Fibroblast of skin of left quadriceps (primary cell): Measurements from ENCODE around the gene MTX3.

Experiments
- DNase-seq, 2 experiments: peaks; one replicate each; pipeline ENCODE4 v3.0.0-alpha.2; 2013; ENCODE audit warnings: low read depth in 2 of 2

The MTX3 gene, protein sequence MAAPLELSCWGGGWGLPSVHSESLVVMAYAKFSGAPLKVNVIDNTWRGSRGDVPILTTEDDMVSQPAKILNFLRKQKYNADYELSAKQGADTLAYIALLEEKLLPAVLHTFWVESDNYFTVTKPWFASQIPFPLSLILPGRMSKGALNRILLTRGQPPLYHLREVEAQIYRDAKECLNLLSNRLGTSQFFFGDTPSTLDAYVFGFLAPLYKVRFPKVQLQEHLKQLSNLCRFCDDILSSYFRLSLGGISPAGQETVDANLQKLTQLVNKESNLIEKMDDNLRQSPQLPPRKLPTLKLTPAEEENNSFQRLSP

DNA sequence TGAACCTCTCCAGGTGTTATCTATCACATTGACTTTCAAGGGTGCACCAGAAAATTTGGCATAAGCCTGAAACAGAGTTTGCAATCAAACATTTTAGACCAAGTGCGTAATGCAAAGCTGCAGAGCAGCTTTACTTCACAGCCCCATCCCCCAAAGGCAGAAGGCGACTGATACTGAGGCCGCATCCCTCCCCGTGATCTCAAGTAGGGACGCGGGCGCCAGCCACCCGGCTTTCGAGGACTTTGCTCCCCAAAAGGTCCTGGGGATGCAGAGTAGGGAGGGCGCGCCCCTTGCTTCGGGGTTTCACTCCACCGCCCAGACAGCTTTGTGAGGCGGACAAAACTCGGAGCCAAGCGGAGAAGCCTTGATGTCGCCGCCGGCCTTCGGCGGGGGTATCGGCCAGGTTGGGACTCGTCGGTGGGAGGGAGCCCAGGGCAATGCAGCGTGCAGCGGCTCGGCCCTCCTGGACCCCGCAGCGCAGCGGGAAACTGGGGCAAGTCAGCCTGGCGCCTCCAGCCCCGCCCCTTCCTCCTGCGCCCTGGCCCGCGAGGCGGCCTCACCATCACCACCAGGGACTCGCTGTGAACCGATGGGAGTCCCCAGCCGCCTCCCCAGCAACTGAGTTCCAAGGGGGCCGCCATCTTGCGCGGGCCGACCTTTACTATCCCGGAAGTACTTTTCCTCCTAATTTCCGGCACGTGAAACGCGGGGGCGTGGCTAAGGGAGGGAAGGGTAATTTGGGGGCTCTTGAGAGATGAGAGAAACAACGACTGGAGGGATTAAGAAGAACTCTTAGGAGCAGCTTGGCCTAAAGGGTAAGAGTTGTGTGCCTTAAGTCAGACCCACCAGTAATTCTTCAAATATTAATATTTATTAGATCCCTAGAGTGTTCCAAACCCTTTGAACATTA lies at the start of gene MTX3:
Gene MTX3, minus strand, starts transcription at position 665 of the 910 bp plus-strand sequence. Its CDS starts 24 bp downstream, at position 641.
- peak; percentile 71 to 75 for DNase-seq

DNA sequence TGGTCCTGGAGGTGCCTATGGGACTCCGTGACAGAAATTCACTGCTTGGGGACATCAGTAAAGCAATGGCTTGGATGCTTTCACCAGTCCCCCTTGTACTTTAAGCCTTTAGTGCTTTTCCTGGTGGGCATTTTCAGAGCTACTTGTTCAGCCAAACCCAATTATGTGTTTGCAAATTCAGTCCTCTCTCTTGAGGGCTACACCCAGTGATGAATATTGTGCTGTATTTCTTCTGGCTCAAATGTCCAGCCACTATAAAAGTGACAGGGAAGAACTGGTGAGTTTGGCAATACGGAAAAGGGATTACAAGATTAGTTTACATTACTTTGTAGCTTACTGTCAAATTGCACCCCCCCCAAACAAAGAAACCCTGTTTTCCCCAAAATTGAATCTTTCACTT lies 48.6 kb upstream of the MTX3 start:
- no peak for DNase-seq

- DNase-seq, result no peak
Measured at GRCh38 chr5:80037366-80037765, 46.3 kb upstream of the MTX3 start.

GRCh38 chr5:80036615-80037014 lies 45.6 kb upstream of the MTX3 start:
- DNase-seq, result no peak

GRCh38 chr5:80035839-80036238 lies 44.8 kb upstream of the MTX3 start:
- no peak for DNase-seq

- DNase-seq, result no peak
Measured at GRCh38 chr5:80034962-80035821, 44.1 kb upstream of the MTX3 start, which contains the start of gene THBS4. Gene THBS4, plus strand, starts transcription at chr5:80035348. Its CDS starts 190 bp downstream, at chr5:80035538.

GRCh38 chr5:80034559-80034958 lies 43.5 kb upstream of the MTX3 start:
- no peak for DNase-seq

DNA sequence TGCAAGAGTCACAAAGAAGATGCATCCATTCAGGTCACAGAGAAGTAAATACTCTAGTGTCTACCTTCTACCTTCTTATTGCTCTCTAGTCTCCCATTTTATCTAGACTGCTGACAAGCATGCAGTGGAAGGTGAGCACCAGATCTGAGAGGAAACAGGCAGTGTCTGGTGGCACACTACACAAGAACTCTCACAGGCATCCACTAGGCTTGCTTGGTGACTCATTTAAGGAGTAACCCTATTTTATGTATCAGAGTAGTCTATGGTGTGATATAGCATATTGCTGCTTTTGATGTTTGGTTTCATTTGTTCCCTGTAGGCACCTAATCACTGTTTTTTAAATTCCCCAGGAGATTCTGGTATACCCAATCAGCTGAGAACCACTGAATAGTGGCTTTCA lies 42.5 kb upstream of the MTX3 start:
- no peak for DNase-seq

- no peak for DNase-seq
Measured at GRCh38 chr5:80031109-80031508, 40.0 kb upstream of the MTX3 start.

DNA sequence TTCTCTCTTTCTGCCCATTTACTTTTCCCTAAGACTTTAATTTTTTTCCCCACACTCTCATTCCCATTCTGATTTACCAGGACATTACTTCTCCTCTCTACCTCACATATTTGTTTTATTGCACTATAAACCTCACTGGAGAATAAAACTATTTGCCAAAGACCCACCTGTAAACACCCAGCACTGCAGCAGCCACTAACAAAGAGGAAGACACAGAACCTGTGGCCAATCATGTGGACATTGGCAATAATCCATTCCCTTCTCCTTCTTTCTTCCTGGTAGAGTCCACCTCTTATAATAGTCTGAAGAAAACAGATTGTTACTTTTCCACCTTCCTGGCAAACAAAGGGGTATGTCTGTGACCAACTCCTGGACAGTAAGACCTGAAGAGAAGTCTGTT lies 35.8 kb upstream of the MTX3 start:
- no peak for DNase-seq

- DNase-seq, result no peak
Measured at GRCh38 chr5:80025069-80025468, 34.0 kb upstream of the MTX3 start.

DNA sequence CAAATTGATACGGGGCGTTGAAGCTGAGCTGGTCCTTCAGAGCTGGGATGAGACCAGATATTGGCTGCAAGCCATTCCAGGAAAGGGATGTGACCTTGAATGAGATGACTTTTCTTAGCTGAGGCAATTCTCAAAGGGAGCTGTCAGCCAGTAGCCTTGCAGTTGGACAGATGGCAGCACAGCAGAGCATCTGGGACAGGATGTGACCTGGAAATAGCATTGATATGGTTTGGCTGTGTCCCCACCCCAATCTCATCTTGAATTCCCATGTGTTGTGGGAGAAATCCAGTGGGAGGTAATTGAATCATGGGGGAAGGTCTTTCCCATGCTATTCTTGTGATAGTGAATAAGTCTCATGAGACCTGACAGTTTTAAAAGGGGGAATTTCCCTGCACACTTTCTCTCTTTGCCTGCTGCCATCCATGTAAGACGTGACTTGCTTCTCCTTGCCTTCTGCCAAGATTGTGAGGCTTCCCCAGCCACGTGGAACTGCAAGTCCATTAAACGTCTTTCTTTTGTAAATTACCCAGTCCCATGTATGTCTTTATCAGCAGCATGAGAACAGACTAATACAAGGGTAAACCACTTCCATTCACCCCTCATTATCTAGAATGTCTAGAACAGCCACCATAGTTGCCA lies 19.8 kb upstream of the MTX3 start:
- no peak for DNase-seq

DNA sequence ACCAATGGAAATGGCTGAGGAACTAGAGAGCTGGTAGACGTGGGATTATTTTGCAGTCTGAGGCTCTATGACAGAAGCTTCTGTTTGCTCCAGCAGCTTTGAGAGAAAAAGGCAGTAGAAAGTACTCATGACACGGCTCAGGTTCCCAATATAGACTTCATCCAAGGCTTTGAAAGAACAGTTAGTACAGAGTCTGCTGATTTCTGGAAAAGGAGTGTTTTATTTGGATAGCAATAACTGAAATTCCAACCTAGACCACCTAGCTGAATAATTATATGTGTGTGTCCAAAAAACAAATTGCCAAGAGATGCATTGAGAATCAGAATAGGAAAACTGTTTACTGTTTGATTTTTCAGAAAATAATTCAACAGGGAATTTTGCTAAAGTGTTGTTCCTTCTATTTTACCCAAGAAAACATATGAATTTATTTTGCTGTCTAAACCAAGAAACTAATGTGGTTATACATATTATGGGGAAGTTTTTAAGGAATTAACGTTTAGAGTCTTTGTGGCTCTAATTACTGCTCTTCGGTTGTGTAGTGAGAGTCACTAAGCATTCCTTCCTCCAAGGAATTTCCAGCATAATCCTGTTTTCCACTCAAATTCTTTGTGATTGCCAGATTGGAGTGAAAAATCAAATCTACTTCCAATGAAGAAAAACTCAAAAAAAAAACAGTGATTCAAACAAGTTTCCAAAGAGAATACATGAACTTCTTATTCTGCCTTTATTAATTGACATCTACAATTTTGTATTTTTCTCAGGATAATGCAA lies 18.1 kb upstream of the MTX3 start:
- DNase-seq, result no peak

DNA sequence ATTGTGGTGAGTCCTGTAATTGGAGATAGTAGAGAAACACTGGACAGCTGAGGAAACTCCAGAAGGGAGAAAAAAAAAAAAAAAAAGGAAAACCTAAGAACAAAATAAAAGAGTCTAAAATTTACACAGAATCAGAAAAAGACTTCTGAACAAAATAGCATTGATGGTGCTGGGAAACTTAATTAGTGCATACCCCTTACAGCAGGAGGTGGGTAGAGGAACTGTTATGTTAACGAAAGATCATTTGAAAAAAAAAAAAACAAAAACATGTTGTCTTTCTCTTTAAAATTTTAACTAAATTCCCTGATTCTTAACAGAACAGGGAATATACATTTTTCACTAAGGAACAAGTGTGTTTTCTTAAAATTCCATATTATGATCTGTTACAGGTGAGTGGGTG lies 11.6 kb upstream of the MTX3 start:
- DNase-seq, result no peak

GRCh38 chr5:79999722-80000121 lies 8.7 kb upstream of the MTX3 start:
- no peak for DNase-seq

DNA sequence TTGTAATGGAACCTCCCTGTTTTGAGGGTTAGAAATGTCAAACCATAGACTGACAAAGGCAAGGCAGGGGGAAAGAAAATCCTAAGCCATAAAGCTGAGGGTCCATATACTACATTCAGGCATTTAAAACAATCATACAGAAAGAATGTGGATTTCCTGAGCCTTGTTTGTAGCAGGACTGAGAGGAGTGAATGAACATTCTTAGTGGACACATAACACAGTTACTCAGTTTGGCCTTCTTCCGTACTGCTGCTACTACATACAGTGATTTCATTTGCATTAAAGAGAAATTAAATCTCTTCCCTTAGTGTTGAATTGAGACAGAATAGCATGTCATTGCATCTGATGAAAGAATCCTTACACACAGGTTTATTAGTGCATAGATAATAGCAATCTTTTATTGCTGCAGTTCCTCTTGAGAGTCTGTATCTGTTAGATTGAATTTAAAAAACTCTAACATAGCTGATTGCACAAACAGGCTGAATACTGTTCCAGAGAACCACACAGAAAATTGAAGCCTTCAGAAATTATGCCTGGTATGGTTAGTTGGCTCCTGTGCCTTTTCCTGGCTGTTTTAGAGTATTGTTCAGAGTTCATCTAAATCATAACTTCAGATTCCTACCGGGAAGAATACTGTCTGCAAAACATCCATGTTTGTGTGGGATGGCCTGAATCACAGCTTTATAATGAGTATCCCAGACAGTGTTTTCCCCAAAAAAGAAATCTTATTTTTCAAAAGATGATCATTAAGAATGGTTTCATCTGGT lies 2.0 kb upstream of the MTX3 start:
- no peak for DNase-seq

- DNase-seq, result no peak
Measured at GRCh38 chr5:79990205-79990597, 861 bp downstream of the MTX3 start.

DNA sequence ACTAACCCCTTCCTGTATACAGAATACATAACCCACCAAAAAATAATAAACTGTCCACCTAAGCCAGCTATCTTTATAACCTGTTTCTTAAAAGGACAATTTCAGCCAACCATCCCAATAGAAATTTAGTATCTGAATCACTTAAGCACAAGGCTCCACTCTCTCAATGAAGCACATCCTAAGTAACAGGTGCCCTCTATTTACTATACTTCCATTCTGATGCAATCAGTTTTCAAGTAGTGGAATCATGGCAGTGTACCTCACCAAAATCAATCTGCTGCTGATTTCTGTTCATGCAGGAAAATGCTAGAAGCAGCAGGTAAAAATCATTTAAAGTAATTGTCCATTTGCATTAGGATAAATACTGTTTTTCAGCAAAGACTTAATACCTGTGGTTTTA lies 4.8 kb downstream of the MTX3 start:
- no peak for DNase-seq

GRCh38 chr5:79985288-79985687 lies 5.8 kb downstream of the MTX3 start:
- no peak for DNase-seq

- DNase-seq, result no peak
Measured at GRCh38 chr5:79984363-79984762, 6.7 kb downstream of the MTX3 start.
